Measurements from ENCODE around the gene EFCAB12.
A peak's percentile ranks its signal among the peaks of the same experiment; 100 is the strongest.
"Not testable (repeated sequence)": the region's sequence is repeated elsewhere in the genome, so short reads cannot be mapped to it uniquely, and the experiment has no call there.

EFCAB12 gene

DNA sequence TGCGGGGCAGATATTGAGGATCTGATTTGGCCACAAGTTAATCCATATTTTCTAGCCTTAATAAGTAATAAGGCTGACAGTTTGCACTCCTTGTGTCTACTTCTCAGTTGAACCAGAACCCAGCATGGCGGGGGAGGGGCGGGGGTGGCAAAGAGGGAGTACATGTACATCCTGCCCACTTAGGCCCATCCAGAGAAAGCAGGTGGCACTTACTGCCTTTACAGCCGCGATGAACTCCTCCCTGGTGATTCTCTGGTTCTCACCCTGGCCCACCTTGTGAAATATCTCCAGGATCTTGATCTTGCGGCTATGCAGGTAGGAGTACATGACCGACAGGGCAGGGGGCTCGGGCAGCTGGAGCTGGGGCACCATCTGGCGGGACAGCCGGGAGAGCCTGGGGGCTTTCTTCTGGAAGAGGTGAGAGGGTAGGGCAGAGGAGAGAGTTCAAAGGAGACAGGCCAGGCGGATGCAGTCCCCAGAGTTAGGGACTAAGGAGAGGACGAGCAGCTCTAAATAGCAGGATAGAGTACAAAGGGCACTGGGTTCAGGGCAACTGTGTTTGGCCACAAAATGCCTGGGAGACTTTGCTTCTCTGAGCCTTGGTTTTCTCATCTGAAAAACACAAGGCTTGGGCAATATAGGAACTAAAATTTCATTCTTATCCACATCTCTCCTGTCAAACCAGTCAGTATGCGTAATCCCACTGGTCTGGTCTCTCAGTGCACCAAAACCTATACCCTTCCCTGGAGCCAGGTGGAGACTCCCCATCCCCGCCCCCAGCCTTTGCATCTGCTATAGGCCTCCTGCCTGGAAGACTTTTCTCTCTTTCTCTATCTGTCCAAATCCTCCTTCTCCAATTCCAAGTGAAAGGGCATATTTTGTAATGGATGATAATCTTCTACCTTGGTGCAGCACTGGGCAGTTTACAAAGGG is 10.1 kb downstream of the EFCAB12 start:
- no peak for DNase-seq

- peak; percentile 1 for DNase-seq
Observed at GRCh38 chr3:129417326-129417725, 11.1 kb downstream of the EFCAB12 start.

GRCh38 chr3:129416415-129416814 is 12.0 kb downstream of the EFCAB12 start:
- no peak for DNase-seq

DNA sequence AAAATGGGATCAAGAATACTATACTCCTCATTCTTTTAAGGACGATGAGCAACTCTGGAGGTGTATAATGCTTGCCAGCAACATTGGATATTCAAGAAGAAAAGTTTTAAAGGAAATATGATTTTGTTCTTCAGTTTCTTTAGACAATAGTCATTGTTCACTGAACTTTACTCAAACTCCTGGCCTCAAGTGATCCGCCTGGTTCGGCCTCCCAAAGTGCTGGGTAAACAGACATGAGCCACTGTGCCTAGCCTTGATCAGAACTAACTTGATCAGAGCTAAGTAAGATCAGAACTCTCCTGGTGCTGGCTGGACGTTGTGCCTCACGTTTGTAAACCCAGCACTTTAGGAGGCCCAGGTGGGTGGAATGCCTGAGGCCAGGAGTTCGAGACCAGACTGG is 12.6 kb downstream of the EFCAB12 start:
- no peak for DNase-seq

DNA sequence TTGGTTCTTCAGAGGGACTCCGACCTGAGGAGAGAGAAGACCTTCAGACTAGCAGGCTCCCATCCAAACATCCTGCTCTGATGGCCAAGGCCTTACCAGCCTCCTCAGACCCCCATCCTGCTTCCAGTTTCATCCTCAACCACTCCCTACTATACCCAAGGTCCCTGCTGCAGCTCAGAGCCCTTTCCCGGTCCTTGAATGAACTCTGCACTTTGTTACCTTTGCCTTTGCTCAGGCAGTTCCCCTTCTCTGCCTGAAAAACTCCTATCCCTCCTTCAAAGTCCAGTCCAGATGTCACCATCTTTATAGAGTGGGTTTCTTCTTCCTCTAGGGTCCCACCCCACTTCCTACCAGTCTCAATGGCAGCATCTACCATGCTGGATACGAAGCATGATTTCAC is 13.1 kb downstream of the EFCAB12 start:
- no peak for DNase-seq

DNA sequence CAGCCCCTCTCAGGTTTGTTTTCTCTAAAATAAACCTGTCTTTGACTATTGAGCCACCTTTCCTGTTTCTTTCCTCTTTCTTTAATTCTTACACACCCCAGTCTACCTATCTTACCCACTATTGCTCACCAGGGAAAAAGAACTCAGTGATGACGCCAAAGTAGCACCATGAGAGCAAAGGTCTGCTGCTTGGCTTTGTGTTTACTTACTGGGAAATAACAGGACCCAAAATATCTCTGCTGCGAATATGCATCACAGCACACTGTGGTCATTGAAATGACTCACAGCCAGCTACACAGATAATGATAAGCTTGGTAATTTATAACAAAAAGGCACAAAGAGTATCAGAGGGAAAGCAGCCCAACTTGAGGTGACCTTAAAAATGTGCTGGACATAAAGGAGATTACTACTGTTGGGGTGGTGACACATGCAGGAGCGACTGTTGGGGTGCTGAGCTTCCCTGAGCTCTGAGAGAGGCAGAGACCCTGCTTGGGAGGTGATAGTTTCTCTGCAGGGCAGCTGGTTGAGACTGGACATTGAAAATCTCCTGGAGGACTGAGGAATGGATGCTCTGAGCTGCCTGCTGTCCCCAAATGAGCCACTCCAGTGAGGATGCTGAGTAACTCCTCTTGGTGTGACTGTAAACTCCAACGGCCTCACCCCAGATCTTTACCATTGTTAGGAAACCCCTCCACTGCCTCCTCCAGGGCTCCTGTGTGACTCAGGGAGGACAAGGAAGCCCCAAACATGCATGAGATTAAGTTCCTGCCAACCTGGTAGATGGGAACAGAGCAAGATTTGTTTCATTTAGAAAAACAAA is 14.5 kb downstream of the EFCAB12 start:
- no peak for DNase-seq

- DNase-seq: not testable (repeated sequence)
Observed at GRCh38 chr3:129413238-129413637, 15.2 kb downstream of the EFCAB12 start.

GRCh38 chr3:129412542-129413198 is 15.8 kb downstream of the EFCAB12 start:
- DNase-seq: no peak

DNA sequence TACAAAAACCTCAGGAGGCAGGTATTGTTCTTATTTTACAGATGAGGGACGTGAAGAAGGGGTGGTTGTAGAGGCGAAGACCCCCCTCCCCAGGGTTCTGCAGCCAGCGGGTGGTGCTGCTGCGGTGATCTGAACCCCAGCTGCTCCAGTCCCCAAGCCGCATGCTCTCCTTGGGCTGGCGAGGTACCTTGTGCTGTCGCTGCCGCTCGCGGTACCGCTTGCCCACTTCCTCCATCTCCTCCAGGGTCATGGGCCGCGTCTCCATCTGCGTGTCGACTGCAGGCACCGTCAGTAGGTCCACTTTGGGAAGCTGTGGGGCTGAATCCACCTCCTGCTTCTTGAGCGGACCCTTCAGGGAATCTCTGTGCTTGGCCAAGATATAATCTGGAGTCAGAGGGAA is 17.5 kb downstream of the EFCAB12 start:
- DNase-seq: no peak

- peak; percentile 12 for DNase-seq
Observed at GRCh38 chr3:129409541-129409940, 18.9 kb downstream of the EFCAB12 start.

DNA sequence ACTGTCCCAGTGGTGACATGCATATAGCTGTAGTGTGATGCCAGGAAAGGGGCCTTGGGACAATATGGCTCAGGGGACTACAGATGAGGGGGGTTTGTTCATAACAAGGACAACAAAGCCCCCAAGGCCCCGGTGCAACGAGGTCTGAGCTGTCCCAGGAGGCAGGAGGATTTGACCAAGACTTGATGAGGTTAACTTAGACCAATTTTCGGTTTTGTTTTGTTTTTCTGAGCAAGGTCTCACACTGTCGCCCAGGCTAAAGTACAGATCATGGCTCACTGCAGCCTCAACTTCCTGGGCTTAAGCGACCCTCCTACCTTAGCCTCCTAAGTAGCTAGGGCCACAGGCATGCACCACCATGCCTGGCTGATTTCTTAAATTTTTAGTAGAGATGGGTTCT is 23.8 kb downstream of the EFCAB12 start:
- no peak for DNase-seq

DNA sequence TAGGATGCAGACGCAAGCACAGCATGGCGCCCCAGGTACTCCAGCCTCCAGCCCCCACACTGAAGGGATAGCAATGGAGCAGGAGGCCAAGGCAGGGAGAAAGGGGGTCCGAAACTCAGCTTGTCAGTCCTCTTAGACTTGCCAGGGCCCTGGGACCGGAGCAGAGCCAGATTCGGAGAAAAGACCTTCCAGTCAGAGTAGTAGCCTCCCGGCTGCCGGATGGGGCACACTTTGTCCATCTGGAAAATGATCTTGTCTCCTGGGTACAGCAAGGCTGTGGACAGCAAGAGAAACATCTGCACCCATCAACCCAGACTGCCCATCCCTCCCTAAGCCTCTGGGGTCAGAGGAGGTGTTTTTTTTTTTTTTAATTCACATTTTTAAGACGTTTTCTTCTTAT is 24.3 kb downstream of the EFCAB12 start:
- no peak for DNase-seq

GRCh38 chr3:129403450-129403849 is 25.0 kb downstream of the EFCAB12 start:
- no peak for DNase-seq

DNA sequence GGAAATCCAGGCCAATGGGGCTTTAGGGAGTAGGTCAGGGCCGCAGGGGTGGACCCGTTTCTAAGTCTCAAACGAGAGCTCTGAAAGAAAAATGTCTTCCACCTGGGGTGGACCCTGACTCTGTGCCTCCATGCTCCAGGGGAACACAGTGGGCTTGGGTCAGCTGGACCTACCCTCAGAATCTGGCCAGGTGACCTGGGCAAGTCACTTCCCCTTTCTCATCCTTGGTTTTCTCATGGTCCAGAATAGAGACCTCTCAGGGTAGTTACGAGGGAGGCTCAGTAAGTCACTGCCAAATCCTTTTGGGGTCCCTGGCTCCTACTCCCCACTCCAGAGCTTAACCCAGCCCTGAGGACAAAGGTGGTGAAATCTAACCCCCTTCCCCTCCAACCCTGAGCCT is 25.8 kb downstream of the EFCAB12 start:
- DNase-seq: no peak

GRCh38 chr3:129402210-129402609 is 26.2 kb downstream of the EFCAB12 start:
- no peak for DNase-seq

DNA sequence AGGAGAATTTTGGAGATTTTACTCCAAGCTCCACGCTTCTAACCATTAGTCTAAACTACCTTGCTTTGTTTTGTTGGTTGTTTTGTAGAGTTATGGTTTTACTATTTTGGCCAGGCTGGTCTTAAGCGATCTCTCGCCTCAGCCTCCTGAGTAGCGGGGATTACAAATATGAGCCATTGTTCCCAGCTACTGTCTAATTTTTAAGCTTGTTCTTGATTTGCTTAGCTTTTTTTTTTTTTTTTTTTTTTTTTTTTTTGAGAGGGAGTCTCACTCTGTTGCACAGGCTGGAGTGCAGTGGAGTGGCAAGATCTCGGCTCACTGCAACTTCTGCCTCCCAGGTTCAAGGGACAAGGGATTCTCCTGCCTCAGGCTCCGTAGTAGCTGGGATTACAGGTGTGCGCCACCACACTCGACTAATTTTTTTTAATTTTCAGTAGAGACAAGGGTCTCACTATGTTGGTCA is 28.5 kb downstream of the EFCAB12 start:
- DNase-seq: no peak

DNA sequence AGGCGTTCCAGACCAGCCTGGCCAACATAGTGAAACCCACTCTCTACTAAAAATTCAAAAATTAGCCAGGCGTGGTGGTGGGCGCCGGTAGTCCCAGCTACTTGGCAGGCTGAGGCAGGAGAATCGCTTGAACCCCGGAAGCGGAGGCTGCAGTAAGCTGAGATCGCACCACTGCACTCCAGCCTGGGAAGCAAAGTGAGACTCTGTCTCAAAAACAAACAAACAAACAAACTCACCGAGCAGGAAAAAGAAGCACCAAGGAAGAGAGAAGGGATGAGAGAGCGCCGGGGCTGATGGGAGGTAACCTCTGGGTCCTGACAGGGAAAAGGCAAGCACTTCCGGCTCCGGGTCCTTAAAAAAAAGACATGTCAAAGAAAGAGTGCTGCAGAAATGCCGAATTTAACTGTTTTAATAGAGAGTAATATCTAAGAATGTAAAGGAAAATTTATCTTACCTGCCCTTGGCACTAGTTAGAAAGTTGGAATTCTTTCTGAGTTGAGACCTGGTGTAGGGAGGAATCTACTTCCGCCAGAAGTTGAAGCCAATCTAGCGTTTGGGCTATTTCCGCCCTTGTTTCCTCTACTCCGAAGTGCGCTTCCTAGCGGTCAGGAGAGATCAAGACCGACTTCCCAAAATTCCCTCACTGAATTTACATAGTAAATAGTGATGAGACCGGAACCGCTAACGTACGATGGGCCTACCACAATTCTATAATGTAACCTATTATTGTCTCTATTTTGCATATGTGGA is 29.1 kb downstream of the EFCAB12 start:
- peak; percentile 97 for DNase-seq

GRCh38 chr3:129398803-129399144 is 29.7 kb downstream of the EFCAB12 start:
- no peak for DNase-seq

DNA sequence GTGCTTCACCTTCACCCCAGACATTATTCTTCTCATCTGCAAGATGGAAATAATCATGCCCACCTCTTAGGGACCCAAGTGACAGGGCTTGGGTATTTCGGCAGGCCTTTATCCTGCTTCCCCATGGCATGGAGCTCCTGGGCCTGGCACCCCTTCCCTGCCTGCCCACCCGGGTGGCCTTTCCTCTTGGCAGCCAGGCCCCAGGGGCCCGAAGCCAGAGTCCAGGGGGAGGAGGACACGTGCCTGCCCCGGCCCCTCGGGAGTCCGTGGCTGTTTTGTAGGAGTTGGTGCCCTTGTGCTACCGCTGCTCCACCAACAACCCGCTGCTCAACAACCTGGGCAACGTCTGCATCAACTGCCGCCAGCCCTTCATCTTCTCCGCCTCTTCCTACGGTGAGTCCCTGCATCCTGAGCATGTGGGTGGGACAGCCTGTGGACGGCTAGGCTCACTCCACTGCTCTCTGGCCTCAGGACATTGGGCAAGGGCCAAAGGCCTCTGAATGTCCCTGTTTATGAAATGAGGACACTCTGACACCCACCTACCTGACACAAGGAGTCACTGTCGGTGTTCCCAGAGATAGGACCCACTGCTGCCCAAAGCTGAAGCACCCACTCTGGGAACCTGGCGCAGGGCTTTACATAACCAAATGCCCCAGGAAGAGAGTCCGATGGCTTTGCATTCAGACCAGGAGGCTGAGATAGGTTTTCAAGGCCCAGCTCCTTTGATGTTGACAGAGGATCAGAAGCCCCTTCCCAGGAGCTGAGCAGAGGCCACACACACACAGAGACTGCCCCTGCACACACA is 34.5 kb downstream of the EFCAB12 start:
- DNase-seq: not testable (repeated sequence)

- DNase-seq: no peak
Observed at GRCh38 chr3:129393271-129393670, 35.2 kb downstream of the EFCAB12 start.

DNA sequence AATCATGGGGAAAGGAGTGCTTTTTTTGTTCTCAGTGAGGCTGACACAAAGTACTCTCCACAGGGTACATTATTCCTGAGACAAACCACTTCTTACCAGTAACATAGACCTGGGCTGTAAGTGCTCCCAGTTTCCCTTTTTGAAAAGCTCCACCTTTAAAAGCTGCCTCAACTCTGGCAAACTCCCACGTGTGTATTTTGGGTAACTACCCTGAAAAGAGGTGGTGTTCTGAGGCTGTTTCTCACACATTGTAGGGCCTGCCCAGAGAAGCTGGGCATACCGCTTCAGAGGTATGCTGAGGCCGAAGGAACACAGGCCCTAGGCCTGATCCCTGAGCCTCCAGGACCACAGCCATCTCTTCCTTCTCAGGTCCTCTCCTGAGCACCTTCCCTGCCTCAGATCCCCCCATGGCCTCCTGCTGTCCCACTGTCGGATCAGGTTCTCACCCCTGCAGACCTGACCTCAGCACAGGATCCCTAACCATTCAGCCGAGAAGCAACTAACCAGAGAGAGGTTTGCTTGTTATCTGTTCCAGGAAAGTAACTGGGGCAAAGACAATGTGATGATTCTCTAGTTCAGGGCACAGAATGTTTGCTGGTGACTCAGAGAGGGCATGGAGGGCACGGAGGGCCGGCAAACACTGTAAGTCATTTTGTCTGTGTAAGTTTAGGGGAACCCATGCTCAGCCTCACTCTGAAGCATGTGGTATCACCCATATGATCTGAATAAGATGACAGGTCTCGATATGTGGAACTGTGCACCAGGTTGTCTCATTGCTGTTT is 36.1 kb downstream of the EFCAB12 start:
- not testable (repeated sequence) for DNase-seq

Measured in NCI-H1694 treated with DMSO at 0.1 percent for 48 hours (cell line).